ENCODE results near the gene KCNIP4. TPM values are rescaled to one million over a fixed set of nuclear protein-coding genes. Genes with fewer than 3 reads are reported as not detected.

The KCNIP4 gene
- total and polyA plus RNA-seq, 2 of the 8 experiments (the other 6 are each of a cell fraction or from before 2014, with no cell fraction given): 0.06 TPM; not detected in 1

- Histone ChIP-seq H2BK15ac (ENCODE audit: low read length) (no peak overlapping the region), H3K4me3 (ENCODE audit: extremely low read depth in 1 of 4, insufficient read depth in 2 of 4, low read depth in 3 of 4, low read length in 4 of 4) (no peak overlapping the region), H3K9ac (replicated peaks in 1 of 4; ENCODE audit: extremely low read depth in 1 of 4, low read depth in 3 of 4, low read length in 3 of 4) (no peak overlapping the region), H4K5ac (ENCODE audit: insufficient read length, low read depth, low read length) (no peak overlapping the region), H3K23me2 (ENCODE audit: low read depth, low read length) (no peaks in the 10 kb centered on the region; the same call in 1 of the 2 replicates), H3K4me2 (ENCODE audit: insufficient read depth in 1 of 2, low read depth in 2 of 2, low read length in 2 of 2) (no peak overlapping the region), H2BK120ac (replicated peaks; ENCODE audit: low read depth, low read length) (no peak overlapping the region), H3K4me1 (replicated peaks in 1 of 4; ENCODE audit: control insufficient read depth in 3 of 4, insufficient read depth in 4 of 4, low read length in 3 of 4) (no peaks in the 10 kb centered on the region), H3K27me3 (replicated peaks in 1 of 4; ENCODE audit: control insufficient read depth in 3 of 4, extremely low read depth in 1 of 4, insufficient read depth in 3 of 4, low read length in 3 of 4) (no peaks in the 10 kb centered on the region), H3K36me3 (ENCODE audit: control insufficient read depth in 2 of 4, insufficient read depth in 4 of 4, low read length in 3 of 4) (no peaks in the 10 kb centered on the region), H3K18ac (ENCODE audit: extremely low read depth, low read length) (no peak overlapping the region), H4K91ac (replicated peaks; ENCODE audit: insufficient read length, low read length) (no peak overlapping the region), H3K4ac (replicated peaks; ENCODE audit: insufficient read length, low read depth, low read length) (no peak overlapping the region), H3K79me1 (ENCODE audit: low read depth, low read length) (no peaks in the 10 kb centered on the region), H4K8ac (ENCODE audit: extremely low read depth, insufficient read depth, low read length) (no peak overlapping the region), H2BK20ac (ENCODE audit: low read length) (no peak overlapping the region), H3K14ac (ENCODE audit: insufficient read length) (no peak overlapping the region), H3K23ac (ENCODE audit: insufficient read length) (no peak overlapping the region), H2AK5ac (ENCODE audit: low read depth, low read length) (no peak overlapping the region), H3K9me3 (ENCODE audit: insufficient read depth in 2 of 2, low read depth in 1 of 2, low read length in 1 of 2) (no peaks in the 10 kb centered on the region), H2BK12ac (ENCODE audit: low read depth, low read length) (no peak overlapping the region), H2BK5ac (ENCODE audit: low read depth, low read length) (no peak overlapping the region), H3K56ac (replicated peaks; ENCODE audit: insufficient read length, low read depth, low read length) (no peak overlapping the region), H4K20me1 (replicated peaks in 1 of 2; ENCODE audit: control insufficient read depth in 1 of 2, insufficient read depth in 2 of 2, low read length in 2 of 2) (no peaks in the 10 kb centered on the region), H3K79me2 (ENCODE audit: control insufficient read depth in 1 of 2, insufficient read depth in 2 of 2, low read length in 2 of 2) (no peaks in the 10 kb centered on the region), H2AFZ (ENCODE audit: low read length) (no peak overlapping the region), H3K27ac (ENCODE audit: low read depth, low read length) (no peak overlapping the region)
- no peak for FAIRE-seq
- CTCF ChIA-PET (ENCODE audit: partially characterized antibody): interaction anchor here (1.0 kb wide), 1 partner anchor 9 kb away, joined by 3 read pairs; no protein-coding TSS in a partner anchor
- WGBS, 2 experiments (ENCODE audit: extremely low coverage in 1 of 2, insufficient coverage in 1 of 2, insufficient read length in 1 of 2, insufficient replicate concordance in 2 of 2, low coverage in 1 of 2, low lambda C conversion rate in 2 of 2, missing lambda C conversion rate in 1 of 2): 87% methylated on average over 3 of the region's 3 CpGs; no CpG with 5 or more reads in 1 of the 2 experiments
- DNase-seq (ENCODE audit: low read depth in 1 of 2, low spot score in 2 of 2): no peak
- POLR2A ChIA-PET (ENCODE audit: partially characterized antibody): no interaction called here
- TF ChIP-seq RAD21 (IDR thresholded peaks at IDR 0.05 in 1 of 2, conservative IDR thresholded peaks at IDR 0.05 in 1 of 2; ENCODE audit: low read depth in 2 of 2, low read length in 2 of 2) (no peak), PHF8 (conservative IDR thresholded peaks at IDR 0.05; ENCODE audit: low read depth, low read length) (no peak), HDAC6 (IDR thresholded peaks at IDR 0.05; ENCODE audit: low read depth, low read length) (no peak), USF2 (IDR thresholded peaks at IDR 0.05; ENCODE audit: low read length) (no peak), RNF2 (IDR thresholded peaks at IDR 0.05; ENCODE audit: borderline replicate concordance, low read depth, low read length, missing control alignments, poor library complexity, severe bottlenecking) (no peak), MAX (IDR thresholded peaks at IDR 0.05) (no peak), SP1 (IDR thresholded peaks at IDR 0.05; ENCODE audit: low read depth, low read length) (no peak), POLR2A (IDR thresholded peaks at IDR 0.05; ENCODE audit: control extremely low read depth in 1 of 2, low read depth in 2 of 2, low read length in 2 of 2) (no peak), SP2 (IDR thresholded peaks at IDR 0.05; ENCODE audit: low read length) (no peak), RXRA (IDR thresholded peaks at IDR 0.05; ENCODE audit: insufficient read depth, low read depth, low read length) (no peak), SAP30 (IDR thresholded peaks at IDR 0.05; ENCODE audit: insufficient read depth, insufficient replicate concordance, low read length) (no peak), MAFK (IDR thresholded peaks at IDR 0.05; ENCODE audit: low read depth, low read length) (no peak), KDM4A (IDR thresholded peaks at IDR 0.05; ENCODE audit: low read depth, low read length, severe bottlenecking) (no peak)
Observed at GRCh38 chr4:21605006-21605405, 343.6 kb downstream of the KCNIP4 start.

Measured in H1 (cell line).